ENCODE results near the gene TLR8. TPM values are rescaled to one million over a fixed set of nuclear protein-coding genes. Genes with fewer than 3 reads are reported as not detected.

TLR8 gene
- total and polyA plus RNA-seq, 2 of the 4 experiments (the other 2 are of a cell fraction) = not detected

GRCh38 chrX:12967711-12968465, 61.5 kb downstream of the TLR8 start:
- no peak overlapping the region for H3K27ac ChIP-seq (ENCODE audit: insufficient read depth, low read length)
- H4K8ac ChIP-seq (ENCODE audit: low read depth in 2 of 2, low read length in 2 of 2) = no peak overlapping the region
- ATAC-seq (ENCODE audit: low read depth) (no peak), DNase-seq (no peak)
- BruUV-seq (replicated peaks) = no TSS peak
- H2BK20ac ChIP-seq (ENCODE audit: low read depth, low read length) = no peak overlapping the region
- H3K56ac ChIP-seq (ENCODE audit: extremely low read depth, insufficient read depth, low read length) = no peak overlapping the region
- H2AK5ac ChIP-seq (ENCODE audit: low read depth, low read length) = no peak overlapping the region
- peaks cover 4% of the 10 kb centered on the region for H3K4me1 ChIP-seq (ENCODE audit: control insufficient read depth, insufficient read depth, low read length)
- dilution Hi-C loops (cut with HindIII; ENCODE audit: low sequenced_read_pairs, unreplicated experiment) (no loop called here), intact Hi-C loops (cut with micrococcal nuclease) (no loop called here), in situ Hi-C loops (cut with MboI; ENCODE audit: low sequenced_read_pairs) (loop anchor here (10.0 to 25.0 kb wide), 3 partner anchors 517 to 1069 kb away; partner anchors contain the start of genes GEMIN8, OFD1 and TRAPPC2)
- H4K5ac ChIP-seq (ENCODE audit: low read depth, low read length) = no peak overlapping the region
- H3K4me2 ChIP-seq (ENCODE audit: low read depth, low read length) = no peak overlapping the region
- no peaks in the 10 kb centered on the region for H3K79me1 ChIP-seq (ENCODE audit: low read depth in 1 of 2, low read length in 2 of 2)
- no peak overlapping the region for H3K4me3 ChIP-seq (ENCODE audit: insufficient read depth, low read depth, low read length)
- no peak overlapping the region for H3K4ac ChIP-seq (ENCODE audit: low read depth, low read length)
- H3K9me3 ChIP-seq (ENCODE audit: control insufficient read depth, insufficient read depth, low read length) = no peaks in the 10 kb centered on the region
- no peak overlapping the region for H2BK120ac ChIP-seq (ENCODE audit: low read depth, low read length)
- WGBS, 2 experiments (ENCODE audit: extremely low coverage in 2 of 2, insufficient read length in 1 of 2) = 53% methylated on average over 2 of the region's 15 CpGs; no CpG with 5 or more reads in 1 of the 2 experiments
- ChIA-PET POLR2A (ENCODE audit: unreplicated experiment) (no interaction called here), CTCF (interaction anchor here (1.0 to 1.3 kb wide), 2 partner anchors 21 to 520 kb away, joined by 3 read pairs; no protein-coding TSS in a partner anchor)
- H3K23ac ChIP-seq (ENCODE audit: low read depth, low read length) = no peak overlapping the region
- no peaks in the 10 kb centered on the region for H4K20me1 ChIP-seq (ENCODE audit: insufficient read depth, low read length)
- H4K91ac ChIP-seq (ENCODE audit: insufficient read depth, low read depth, low read length) = no peak overlapping the region
- no peak for TF ChIP-seq ELK1 (IDR thresholded peaks at IDR 0.05; ENCODE audit: borderline replicate concordance, low read depth, low read length)
- TF ChIP-seq POLR2A (IDR thresholded peaks at IDR 0.05; ENCODE audit: low read depth, low read length) = no peak
- no peak for TF ChIP-seq MAFK (IDR thresholded peaks at IDR 0.05; ENCODE audit: low read depth, low read length)
- no peak for TF ChIP-seq BHLHE40 (IDR thresholded peaks at IDR 0.05; ENCODE audit: low read depth, low read length)
- TF ChIP-seq RCOR1 (IDR thresholded peaks at IDR 0.05; ENCODE audit: insufficient replicate concordance, low read length) = no peak
- H3K18ac ChIP-seq (ENCODE audit: low read depth, low read length) = no peak overlapping the region
- H3K9me1 ChIP-seq (ENCODE audit: insufficient read depth, low read length) = no peaks in the 10 kb centered on the region
- no peak overlapping the region for H2BK5ac ChIP-seq (ENCODE audit: low read depth, low read length, poor library complexity, severe bottlenecking)
- peak overlapping the region; percentile 40 for H2AFZ ChIP-seq (replicated peaks; ENCODE audit: low read length, poor library complexity)
- H3K9ac ChIP-seq (ENCODE audit: low read depth, low read length) = no peak overlapping the region
- H2AK9ac ChIP-seq (replicated peaks; ENCODE audit: low read depth, low read length, poor library complexity) = no peak overlapping the region
- H2BK15ac ChIP-seq (ENCODE audit: low read depth, low read length) = no peak overlapping the region
- H3K27me3 ChIP-seq (ENCODE audit: control insufficient read depth, insufficient read depth, low read length) = no peaks in the 10 kb centered on the region
- no peaks in the 10 kb centered on the region for H3K36me3 ChIP-seq (ENCODE audit: control insufficient read depth, insufficient read depth, low read length)
- no peak overlapping the region for H3K14ac ChIP-seq (replicated peaks; ENCODE audit: low read depth, low read length)

Data from IMR-90 (cell line).